HepG2 (cell line): ENCODE data around the gene LAG3. TPM values are rescaled to one million over a fixed set of nuclear protein-coding genes. Genes with fewer than 3 reads are reported as not detected.

ENCODE experiments used
- CCAR2 ChIP-seq: fragments of 200-400 bp; formaldehyde crosslinking; optimal IDR thresholded peaks from 2 replicates; pipeline ENCODE3; 2018; ENCODE audit warnings: low read depth, mild to moderate bottlenecking, low read length, moderate library complexity
- CHCHD3 ChIP-seq: sonication (generic); formaldehyde crosslinking; IDR thresholded peaks from 2 replicates; pipeline ENCODE4 v1.8.0; 2022; ENCODE audit warnings: mild to moderate bottlenecking, missing genetic modification reagents, moderate library complexity
- ELF4 ChIP-seq: sonication (generic); formaldehyde crosslinking; IDR thresholded peaks from 2 replicates; pipeline ENCODE4 v1.5.0; 2020; ENCODE audit warnings: missing genetic modification reagents, mild to moderate bottlenecking, moderate library complexity, borderline replicate concordance
- FOXK1 ChIP-seq: sonication (generic); formaldehyde crosslinking; IDR thresholded peaks from 2 replicates; pipeline ENCODE4 v1.4.0; 2020; ENCODE audit warnings: low read depth, missing genetic modification reagents, borderline replicate concordance
- GATAD2A ChIP-seq: IDR thresholded peaks from 2 replicates; pipeline ENCODE4 v1.6.1; 2016
- HOXA7 ChIP-seq: sonication (generic); formaldehyde crosslinking; IDR thresholded peaks from 2 replicates; pipeline ENCODE4 v1.8.1; 2022; ENCODE audit warnings: mild to moderate bottlenecking, missing genetic modification reagents, moderate library complexity
- RXRA ChIP-seq: sonication (generic); formaldehyde crosslinking; IDR thresholded peaks from 2 replicates; pipeline ENCODE4 v1.5.1; 2020; ENCODE audit warnings: missing genetic modification reagents
- SMARCC2 ChIP-seq: fragments of 450-650 bp; IDR thresholded peaks from 2 replicates; pipeline ENCODE4 v1.6.1; 2017; ENCODE audit warnings: antibody characterized with exemption, mild to moderate bottlenecking
- SOX13 ChIP-seq, 3 experiments: fragments of 450-650 bp in 1 of 3; sonication (generic) in 1 of 3; formaldehyde crosslinking in 1 of 3; IDR thresholded peaks in 2 of 3; conservative IDR thresholded peaks in 1 of 3; 2 replicates each; pipeline versions ENCODE4 v1.5.0 to v1.6.1; 2016 to 2020; ENCODE audit warnings: antibody characterized with exemption in 1 of 3, mild to moderate bottlenecking in 1 of 3, missing compliant biosample characterization in 1 of 3, missing genetic modification reagents in 1 of 3, moderate library complexity in 1 of 3
- TMF1 ChIP-seq: sonication (generic); formaldehyde crosslinking; IDR thresholded peaks from 2 replicates; pipeline ENCODE4 v1.8.1; 2022; ENCODE audit warnings: low read depth, missing genetic modification reagents
- TP53 ChIP-seq: sonication (generic); formaldehyde crosslinking; conservative IDR thresholded peaks from 2 replicates; pipeline ENCODE4 v1.4.0; 2020; ENCODE audit warnings: missing genetic modification reagents
- TSC22D2 ChIP-seq: sonication (generic); formaldehyde crosslinking; IDR thresholded peaks from 2 replicates; pipeline ENCODE4 v1.5.1; 2020; ENCODE audit warnings: missing genetic modification reagents, mild to moderate bottlenecking, borderline replicate concordance
- ZBTB38 ChIP-seq: sonication (generic); formaldehyde crosslinking; IDR thresholded peaks from 2 replicates; pipeline ENCODE4 v1.5.1; 2020; ENCODE audit warnings: mild to moderate bottlenecking, missing genetic modification reagents
- ZBTB42 ChIP-seq: sonication (generic); formaldehyde crosslinking; IDR thresholded peaks from 2 replicates; pipeline ENCODE4 v1.5.0; 2020; ENCODE audit warnings: mild to moderate bottlenecking, missing genetic modification reagents
- ZNF138 ChIP-seq: sonication (generic); formaldehyde crosslinking; IDR thresholded peaks from 2 replicates; pipeline ENCODE4 v1.5.0; 2020; ENCODE audit warnings: mild to moderate bottlenecking, low read depth, missing genetic modification reagents
- ZNF230 ChIP-seq: sonication (generic); formaldehyde crosslinking; IDR thresholded peaks from 2 replicates; pipeline ENCODE4 v1.4.0; 2020; ENCODE audit warnings: mild to moderate bottlenecking, missing genetic modification reagents
- ZNF549 ChIP-seq: sonication (generic); formaldehyde crosslinking; IDR thresholded peaks from 2 replicates; pipeline ENCODE4 v1.5.0; 2020; ENCODE audit warnings: missing genetic modification reagents
- ZNF678 ChIP-seq: sonication (generic); formaldehyde crosslinking; IDR thresholded peaks from 2 replicates; pipeline ENCODE4 v1.4.0; 2020; ENCODE audit warnings: mild to moderate bottlenecking, missing genetic modification reagents
- ZNF749 ChIP-seq: sonication (generic); formaldehyde crosslinking; IDR thresholded peaks from 2 replicates; pipeline ENCODE4 v1.8.0; 2022; ENCODE audit warnings: mild to moderate bottlenecking, missing genetic modification reagents, moderate library complexity, borderline replicate concordance
- polyA plus RNA-seq, 8 experiments: library from polyadenylated mRNA; depleted of rRNA in 3 of 8; stranded (reverse) in 7 of 8; unstranded in 1 of 8; fragments of >200 nt; fragmentation: Illumina TruSeq in 4 of 8; extraction: Trizol in 4 of 8; gene quantifications; 2 replicates each; pipeline versions ENCODE4 v1.2.1 to v1.2.3, GENCODE V29; 2011 to 2016; ENCODE audit warnings: low read depth in 4 of 8, missing spikeins in 1 of 8, mixed read lengths in 1 of 8; ENCODE audit not compliant: insufficient read depth in 1 of 8
- total RNA-seq, 5 experiments: library from RNA; depleted of rRNA; stranded (reverse); fragments of >200 nt; fragmentation: Illumina TruSeq; extraction: Trizol; gene quantifications; 2 replicates each; pipeline ENCODE4 v1.2.3, GENCODE V29; 2016; ENCODE audit warnings: low read depth in 1 of 5
- TF ChIP-seq, protein P1 (sequence below): sonication (generic); formaldehyde crosslinking; IDR thresholded peaks from 2 replicates; pipeline ENCODE4 v1.4.0; 2020; ENCODE audit warnings: mild to moderate bottlenecking, missing genetic modification reagents
- TF ChIP-seq, protein P2 (sequence below): sonication (generic); formaldehyde crosslinking; IDR thresholded peaks from 2 replicates; pipeline ENCODE4 v1.5.1; 2020; ENCODE audit warnings: mild to moderate bottlenecking, missing genetic modification reagents, borderline replicate concordance

Gene LAG3
- total and polyA plus RNA-seq, 2 of the 13 experiments (the other 11 are each of a cell fraction or from before 2014, with no cell fraction given), result 0.11 to 0.26 TPM

DNA sequence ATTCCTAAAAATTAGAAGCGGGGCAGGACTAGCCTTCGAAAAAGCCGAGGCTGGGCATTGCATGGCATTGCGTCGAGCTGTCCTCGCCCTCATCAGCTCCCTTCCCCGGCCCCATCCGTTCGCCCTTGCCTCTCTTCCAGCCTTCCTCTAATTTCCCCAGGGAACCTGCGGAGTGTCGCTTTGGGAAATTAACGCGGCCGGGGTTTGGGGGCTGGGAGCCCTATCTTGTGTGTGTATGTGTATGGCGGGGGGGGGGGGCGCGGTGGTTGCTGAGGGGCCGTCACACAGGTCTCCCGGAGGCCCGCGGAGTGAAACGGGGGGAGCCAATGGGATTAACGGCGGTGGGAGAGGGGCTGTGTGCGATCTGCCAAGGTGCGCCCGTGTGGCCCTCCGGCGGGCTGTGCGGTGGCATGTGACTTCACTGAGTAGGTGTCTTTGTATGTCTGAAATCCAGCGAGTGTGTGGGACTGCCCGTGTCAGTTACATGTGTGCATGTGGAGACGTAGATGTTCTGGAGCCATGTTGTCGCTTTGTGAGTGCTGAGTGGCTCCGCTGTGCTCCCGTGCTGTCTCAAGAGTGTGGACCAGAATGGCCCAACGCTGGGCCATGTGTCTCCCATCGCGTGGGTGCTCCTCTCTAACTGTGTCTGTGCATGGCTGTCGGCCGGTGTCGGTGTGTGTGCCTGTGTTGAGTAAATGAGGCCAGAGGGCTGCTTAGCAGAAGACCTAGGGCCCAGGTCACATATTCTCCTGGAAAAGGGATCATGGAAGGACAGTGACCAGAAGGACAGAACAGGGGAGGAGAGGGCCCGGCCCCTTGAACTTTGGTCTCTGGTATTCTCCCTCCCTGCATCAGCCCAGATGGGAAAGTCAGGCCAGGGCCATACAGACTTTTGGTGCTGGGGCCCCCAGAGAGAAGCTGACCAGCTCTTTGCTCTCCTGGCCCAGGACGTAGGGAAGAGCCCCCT is 4.7 kb upstream of the LAG3 start (continued):
- TF ChIP-seq SOX13 (IDR thresholded peaks at IDR 0.05) (0 out of 2 replicates have a peak, but pooled peaks have one; percentile 34), SOX13 (CRISPR knock-in tag; conservative IDR thresholded peaks at IDR 0.05 in 1 of 2, IDR thresholded peaks at IDR 0.05 in 1 of 2) (0 out of 4 replicates have a peak, but pooled peaks of 1 of the 2 experiments have one; percentile 23), TSC22D2 (CRISPR knock-in tag) (no peak), ZNF749 (CRISPR knock-in tag) (no peak; the same call in 1 of the 2 replicates), GATAD2A (CRISPR knock-in tag) (peak; percentile 61), CHCHD3 (CRISPR knock-in tag) (no peak), TMF1 (CRISPR knock-in tag) (no peak), FOXK1 (peak; percentile 26; the same call in 1 of the 2 replicates), ZNF230 (CRISPR knock-in tag) (no peak), CCAR2 (no peak), ELF4 (CRISPR knock-in tag) (no peak), ZNF678 (no peak), HOXA7 (CRISPR knock-in tag) (no peak), SMARCC2 (no peak), ZBTB38 (CRISPR knock-in tag) (no peak), TP53 (CRISPR knock-in tag) (no peak), ZNF549 (no peak), RXRA (peak; percentile 85), ZNF138 (CRISPR knock-in tag) (no peak), ZBTB42 (CRISPR knock-in tag) (no peak)
- TF ChIP-seq, protein P1, sequence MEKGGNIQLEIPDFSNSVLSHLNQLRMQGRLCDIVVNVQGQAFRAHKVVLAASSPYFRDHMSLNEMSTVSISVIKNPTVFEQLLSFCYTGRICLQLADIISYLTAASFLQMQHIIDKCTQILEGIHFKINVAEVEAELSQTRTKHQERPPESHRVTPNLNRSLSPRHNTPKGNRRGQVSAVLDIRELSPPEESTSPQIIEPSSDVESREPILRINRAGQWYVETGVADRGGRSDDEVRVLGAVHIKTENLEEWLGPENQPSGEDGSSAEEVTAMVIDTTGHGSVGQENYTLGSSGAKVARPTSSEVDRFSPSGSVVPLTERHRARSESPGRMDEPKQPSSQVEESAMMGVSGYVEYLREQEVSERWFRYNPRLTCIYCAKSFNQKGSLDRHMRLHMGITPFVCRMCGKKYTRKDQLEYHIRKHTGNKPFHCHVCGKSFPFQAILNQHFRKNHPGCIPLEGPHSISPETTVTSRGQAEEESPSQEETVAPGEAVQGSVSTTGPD, result no peak
- TF ChIP-seq, protein P2, sequence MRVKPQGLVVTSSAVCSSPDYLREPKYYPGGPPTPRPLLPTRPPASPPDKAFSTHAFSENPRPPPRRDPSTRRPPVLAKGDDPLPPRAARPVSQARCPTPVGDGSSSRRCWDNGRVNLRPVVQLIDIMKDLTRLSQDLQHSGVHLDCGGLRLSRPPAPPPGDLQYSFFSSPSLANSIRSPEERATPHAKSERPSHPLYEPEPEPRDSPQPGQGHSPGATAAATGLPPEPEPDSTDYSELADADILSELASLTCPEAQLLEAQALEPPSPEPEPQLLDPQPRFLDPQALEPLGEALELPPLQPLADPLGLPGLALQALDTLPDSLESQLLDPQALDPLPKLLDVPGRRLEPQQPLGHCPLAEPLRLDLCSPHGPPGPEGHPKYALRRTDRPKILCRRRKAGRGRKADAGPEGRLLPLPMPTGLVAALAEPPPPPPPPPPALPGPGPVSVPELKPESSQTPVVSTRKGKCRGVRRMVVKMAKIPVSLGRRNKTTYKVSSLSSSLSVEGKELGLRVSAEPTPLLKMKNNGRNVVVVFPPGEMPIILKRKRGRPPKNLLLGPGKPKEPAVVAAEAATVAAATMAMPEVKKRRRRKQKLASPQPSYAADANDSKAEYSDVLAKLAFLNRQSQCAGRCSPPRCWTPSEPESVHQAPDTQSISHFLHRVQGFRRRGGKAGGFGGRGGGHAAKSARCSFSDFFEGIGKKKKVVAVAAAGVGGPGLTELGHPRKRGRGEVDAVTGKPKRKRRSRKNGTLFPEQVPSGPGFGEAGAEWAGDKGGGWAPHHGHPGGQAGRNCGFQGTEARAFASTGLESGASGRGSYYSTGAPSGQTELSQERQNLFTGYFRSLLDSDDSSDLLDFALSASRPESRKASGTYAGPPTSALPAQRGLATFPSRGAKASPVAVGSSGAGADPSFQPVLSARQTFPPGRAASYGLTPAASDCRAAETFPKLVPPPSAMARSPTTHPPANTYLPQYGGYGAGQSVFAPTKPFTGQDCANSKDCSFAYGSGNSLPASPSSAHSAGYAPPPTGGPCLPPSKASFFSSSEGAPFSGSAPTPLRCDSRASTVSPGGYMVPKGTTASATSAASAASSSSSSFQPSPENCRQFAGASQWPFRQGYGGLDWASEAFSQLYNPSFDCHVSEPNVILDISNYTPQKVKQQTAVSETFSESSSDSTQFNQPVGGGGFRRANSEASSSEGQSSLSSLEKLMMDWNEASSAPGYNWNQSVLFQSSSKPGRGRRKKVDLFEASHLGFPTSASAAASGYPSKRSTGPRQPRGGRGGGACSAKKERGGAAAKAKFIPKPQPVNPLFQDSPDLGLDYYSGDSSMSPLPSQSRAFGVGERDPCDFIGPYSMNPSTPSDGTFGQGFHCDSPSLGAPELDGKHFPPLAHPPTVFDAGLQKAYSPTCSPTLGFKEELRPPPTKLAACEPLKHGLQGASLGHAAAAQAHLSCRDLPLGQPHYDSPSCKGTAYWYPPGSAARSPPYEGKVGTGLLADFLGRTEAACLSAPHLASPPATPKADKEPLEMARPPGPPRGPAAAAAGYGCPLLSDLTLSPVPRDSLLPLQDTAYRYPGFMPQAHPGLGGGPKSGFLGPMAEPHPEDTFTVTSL (CRISPR knock-in tag), result no peak
